Endothelial cell of umbilical vein (primary cell): ENCODE results near the gene FOXL3. TPM values are rescaled to one million over a fixed set of nuclear protein-coding genes. Genes with fewer than 3 reads are reported as not detected.

Experiments used
- BruUV-seq: library from RNA; stranded (reverse); fragments of 400-500 nt; replicated peaks from 2 replicates; lab custom pipeline; 2021; lab: Mats Ljungman, UMichigan
- CTCF ChIA-PET: fragments of 300-600, 350-600 bp; sonication (Branson Sonifier 250); formaldehyde crosslinking; loops from one replicate; lab custom pipeline; 2021; ENCODE audit warnings: antibody characterized with exemption, inconsistent platforms; lab: Charles Lee
- POLR2A ChIA-PET: fragments of 300-600, 350-600 bp; sonication (Branson Sonifier 250); formaldehyde crosslinking; loops from one replicate; lab custom pipeline; 2021; ENCODE audit warnings: antibody characterized with exemption, inconsistent platforms; lab: Charles Lee
- DNase-seq: peaks from one replicate; pipeline ENCODE4 v3.0.0-alpha.2; 2011; ENCODE audit warnings: low read depth, low spot score
- FAIRE-seq: peaks from 2 replicates; lab custom pipeline; 2011; peaks lifted over from hg19 to GRCh38; lab: Jason Lieb, UNC
- H2AFZ ChIP-seq: 2 replicates; pipeline ENCODE4 v1.6.0; 2012; ENCODE audit warnings: low read depth, low read length, control low read depth, inconsistent platforms
- H3K27ac ChIP-seq: 2 replicates; pipeline ENCODE4 v1.5.1; 2011; ENCODE audit warnings: low read depth, mild to moderate bottlenecking, control low read depth, low read length, moderate library complexity; ENCODE audit not compliant: insufficient read depth
- H3K27me3 ChIP-seq, 2 experiments: 2 replicates each; pipeline versions ENCODE4 v1.6.0 to v1.6.1; 2011; ENCODE audit warnings: low read length in 2 of 2, mixed read lengths in 1 of 2; ENCODE audit not compliant: control insufficient read depth in 2 of 2, insufficient read depth in 2 of 2
- H3K36me3 ChIP-seq, 2 experiments: 2 replicates in 1 of 2; 3 replicates in 1 of 2; pipeline ENCODE4 v1.5.1; 2011; ENCODE audit warnings: low read length in 2 of 2, mild to moderate bottlenecking in 1 of 2, moderate library complexity in 1 of 2; ENCODE audit not compliant: control insufficient read depth in 2 of 2, insufficient read depth in 2 of 2; ENCODE audit errors: extremely low read depth in 1 of 2
- H3K4me1 ChIP-seq: 3 replicates; pipeline ENCODE4 v1.5.1; 2011; ENCODE audit warnings: mild to moderate bottlenecking, low read length; ENCODE audit not compliant: control insufficient read depth, insufficient read depth; ENCODE audit errors: extremely low read depth
- H3K4me2 ChIP-seq: 2 replicates; pipeline ENCODE4 v1.6.1; 2011; ENCODE audit warnings: low read length, control low read depth, mixed read lengths; ENCODE audit not compliant: insufficient read depth
- H3K4me3 ChIP-seq, 3 experiments: fragments of 200-600 bp in 1 of 3; sonication (generic), shearing (Covaris generic) in 1 of 3; replicated peaks in 1 of 3; 2 replicates each; pipeline ENCODE4 v1.5.1; 2011 to 2016; ENCODE audit warnings: control low read depth in 3 of 3, low read length in 3 of 3, mild to moderate bottlenecking in 2 of 3, inconsistent platforms in 1 of 3, low read depth in 1 of 3, moderate library complexity in 1 of 3; ENCODE audit not compliant: insufficient read depth in 1 of 3
- H3K79me2 ChIP-seq: 2 replicates; pipeline ENCODE4 v1.6.0; 2012; ENCODE audit warnings: low read length, inconsistent platforms; ENCODE audit not compliant: control insufficient read depth, insufficient read depth
- H3K9ac ChIP-seq: replicated peaks from 2 replicates; pipeline ENCODE3; 2011; ENCODE audit warnings: low read length, control low read depth; ENCODE audit not compliant: insufficient read depth; ENCODE audit errors: extremely low read depth
- H3K9me1 ChIP-seq: replicated peaks from 3 replicates; pipeline ENCODE4 v1.6.0; 2011; ENCODE audit warnings: mild to moderate bottlenecking, low read length; ENCODE audit not compliant: control insufficient read depth, insufficient read depth; ENCODE audit errors: extremely low read depth
- H3K9me3 ChIP-seq: replicated peaks from 2 replicates; pipeline ENCODE4 v1.5.1; 2012; ENCODE audit warnings: low read length, inconsistent platforms; ENCODE audit not compliant: control insufficient read depth, insufficient read depth
- H4K20me1 ChIP-seq: replicated peaks from 2 replicates; pipeline ENCODE3; 2011; ENCODE audit warnings: mild to moderate bottlenecking, low read length; ENCODE audit not compliant: control insufficient read depth, insufficient read depth; ENCODE audit errors: extremely low read depth
- CTCF ChIP-seq, 2 donors: IDR thresholded peaks; 1 replicate in 1 of 2; 2 replicates in 1 of 2; pipeline ENCODE4 v1.5.1; 2011; ENCODE audit warnings: low read length in 2 of 2, mild to moderate bottlenecking in 2 of 2, moderate library complexity in 2 of 2, control low read depth in 1 of 2, inconsistent platforms in 1 of 2, low read depth in 1 of 2; ENCODE audit not compliant: insufficient read depth in 1 of 2; ENCODE audit errors: extremely low read depth in 1 of 2
- EZH2 ChIP-seq: IDR thresholded peaks from 2 replicates; pipeline ENCODE4 v1.6.1; 2012; ENCODE audit warnings: borderline replicate concordance, low read depth, mild to moderate bottlenecking, moderate library complexity, low read length, inconsistent platforms; ENCODE audit not compliant: severe bottlenecking
- GATA2 ChIP-seq: IDR thresholded peaks from 2 replicates; pipeline ENCODE4 v1.7.0; 2011; ENCODE audit warnings: low read depth, mild to moderate bottlenecking, moderate library complexity, mixed read lengths, low read length; ENCODE audit not compliant: insufficient read length, insufficient read depth
- JUN ChIP-seq: IDR thresholded peaks from 2 replicates; pipeline ENCODE4 v1.6.1; 2011; ENCODE audit warnings: borderline replicate concordance, low read depth; ENCODE audit not compliant: insufficient read length, insufficient read depth
- MYC ChIP-seq: IDR thresholded peaks from one replicate; pipeline ENCODE4 v1.6.1; 2011; ENCODE audit warnings: mild to moderate bottlenecking, low read depth, low read length
- POLR2A ChIP-seq: IDR thresholded peaks from 2 replicates; pipeline ENCODE4 v1.6.1; 2012; ENCODE audit warnings: low read depth, mild to moderate bottlenecking, control low read depth, low read length
- POLR2AphosphoS5 ChIP-seq: IDR thresholded peaks from 2 replicates; pipeline ENCODE4 v1.6.1; 2012; ENCODE audit warnings: low read depth, mild to moderate bottlenecking, control low read depth, low read length, moderate library complexity; ENCODE audit not compliant: insufficient read depth
- dilution Hi-C: fragments of 300-500 bp; cut with MboI; formaldehyde crosslinking; loops from one replicate; pipeline ENCODE4 v1.15.0; 2019; ENCODE audit warnings: low sequenced_read_pairs; ENCODE audit not compliant: extremely low pct_ligation_motif_present
- intact Hi-C: fragments of 100-400 bp; cut with micrococcal nuclease; formaldehyde crosslinking; loops from one replicate; pipeline ENCODE4 v1.10.0; 2022
- polyA plus RNA-seq, 4 experiments: library from polyadenylated mRNA; depleted of rRNA in 3 of 4; stranded (reverse) in 3 of 4; unstranded in 1 of 4; fragments of >200 nt; gene quantifications; 2 replicates each; pipeline versions ENCODE4 v1.2.1 to v1.2.3, GENCODE V29; 2011 to 2012; ENCODE audit warnings: missing spikeins in 1 of 4
- total RNA-seq: library from RNA; stranded (reverse); gene quantifications from 2 replicates; pipeline ENCODE4 v1.2.3, GENCODE V29; 2021
- TF ChIP-seq, protein P1 (sequence below): IDR thresholded peaks from 2 replicates; pipeline ENCODE4 v1.6.1; 2011; ENCODE audit not compliant: insufficient read depth, insufficient read length

Gene FOXL3
- total and polyA plus RNA-seq, 2 donors (not counting 3 experiments of a cell fraction or from before 2014, with no cell fraction given): not detected

DNA sequence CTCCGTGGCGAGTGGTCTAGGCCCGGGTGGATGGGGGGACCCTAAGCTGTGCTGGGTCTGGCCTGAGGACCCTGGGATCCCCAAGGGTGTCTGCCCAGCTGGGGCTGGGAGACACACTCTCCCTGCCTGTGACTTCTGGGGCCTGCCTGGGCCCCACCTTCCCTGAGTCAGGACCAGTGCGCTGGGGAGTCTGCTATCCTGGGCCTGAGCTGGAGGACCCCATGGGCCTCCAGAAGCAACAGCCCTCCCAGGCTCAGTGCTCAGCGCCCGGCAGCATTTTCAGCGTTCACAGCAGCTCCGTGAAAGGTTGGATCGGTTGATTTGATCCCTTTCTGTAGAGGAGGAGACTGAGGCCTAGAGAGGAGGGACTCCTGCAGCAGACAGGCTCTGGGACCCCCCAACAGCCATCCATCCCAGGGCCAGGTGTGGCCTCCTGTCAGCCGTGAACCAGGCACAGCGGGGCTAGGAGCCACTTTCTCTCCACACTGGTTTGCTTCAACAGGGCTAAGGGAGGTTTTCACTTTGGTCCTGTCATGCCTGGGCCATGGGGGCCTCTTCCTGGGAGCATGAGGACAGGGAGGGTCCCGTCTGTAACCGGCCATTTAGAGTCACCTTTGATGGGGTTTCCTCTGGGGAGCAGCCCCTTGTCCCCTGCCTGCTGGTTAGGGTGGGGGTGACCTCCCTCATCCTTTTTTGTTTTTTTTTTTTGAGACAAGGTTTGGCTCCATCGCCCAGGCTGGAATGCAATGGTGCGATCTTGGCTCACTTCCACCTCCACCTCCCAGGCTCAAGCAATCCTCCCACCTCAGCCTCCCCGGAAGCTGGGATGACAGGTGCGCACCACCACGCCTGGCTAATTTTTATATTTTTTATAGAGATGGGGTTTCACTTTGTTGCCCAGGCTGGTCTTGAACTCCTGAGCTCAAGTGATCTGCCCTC lies 12.4 kb downstream of the FOXL3 start:
- FAIRE-seq (no peak), DNase-seq (no peak)
- H3K9me1 ChIP-seq: no peaks in the 10 kb centered on the region
- intact Hi-C loops (no loop called here), dilution Hi-C loops (no loop called here)
- H3K4me1 ChIP-seq: no peaks in the 10 kb centered on the region
- no peak overlapping the region for H3K4me3 ChIP-seq
- ChIA-PET CTCF (no interaction called here), POLR2A (no interaction called here)
- no TSS peak for BruUV-seq
- H4K20me1 ChIP-seq: no peaks in the 10 kb centered on the region
- H3K79me2 ChIP-seq: no peaks in the 10 kb centered on the region
- TF ChIP-seq, protein P1, sequence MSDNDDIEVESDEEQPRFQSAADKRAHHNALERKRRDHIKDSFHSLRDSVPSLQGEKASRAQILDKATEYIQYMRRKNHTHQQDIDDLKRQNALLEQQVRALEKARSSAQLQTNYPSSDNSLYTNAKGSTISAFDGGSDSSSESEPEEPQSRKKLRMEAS: no peak
- TF ChIP-seq CTCF (IDR thresholded peaks at IDR 0.05; ENCODE audit: extremely low read depth in 1 of 2, insufficient read depth in 1 of 2, low read depth in 1 of 2, low read length in 2 of 2) (no peak), POLR2AphosphoS5 (no peak), POLR2A (no peak), GATA2 (no peak), MYC (no peak), JUN (no peak), EZH2 (no peak)
- H3K27me3 ChIP-seq: no peaks in the 10 kb centered on the region
- H3K9me3 ChIP-seq: no peaks in the 10 kb centered on the region
- H3K9ac ChIP-seq: no peak overlapping the region
- H3K36me3 ChIP-seq: no peaks in the 10 kb centered on the region
- H3K4me2 ChIP-seq: no peak overlapping the region
- no peak overlapping the region for H2AFZ ChIP-seq
- no peak overlapping the region for H3K27ac ChIP-seq
